Globus pallidus (tissue), 1 donor: ENCODE results near the gene BMP8A.
"Not testable (repeated sequence)": the region's sequence is repeated elsewhere in the genome, so short reads cannot be mapped to it uniquely, and the experiment has no call there.

Source experiments
- DNase-seq: peaks from one replicate; pipeline ENCODE4 v3.0.0-alpha.2; 2015; ENCODE audit warnings: low spot score

Gene BMP8A

DNA sequence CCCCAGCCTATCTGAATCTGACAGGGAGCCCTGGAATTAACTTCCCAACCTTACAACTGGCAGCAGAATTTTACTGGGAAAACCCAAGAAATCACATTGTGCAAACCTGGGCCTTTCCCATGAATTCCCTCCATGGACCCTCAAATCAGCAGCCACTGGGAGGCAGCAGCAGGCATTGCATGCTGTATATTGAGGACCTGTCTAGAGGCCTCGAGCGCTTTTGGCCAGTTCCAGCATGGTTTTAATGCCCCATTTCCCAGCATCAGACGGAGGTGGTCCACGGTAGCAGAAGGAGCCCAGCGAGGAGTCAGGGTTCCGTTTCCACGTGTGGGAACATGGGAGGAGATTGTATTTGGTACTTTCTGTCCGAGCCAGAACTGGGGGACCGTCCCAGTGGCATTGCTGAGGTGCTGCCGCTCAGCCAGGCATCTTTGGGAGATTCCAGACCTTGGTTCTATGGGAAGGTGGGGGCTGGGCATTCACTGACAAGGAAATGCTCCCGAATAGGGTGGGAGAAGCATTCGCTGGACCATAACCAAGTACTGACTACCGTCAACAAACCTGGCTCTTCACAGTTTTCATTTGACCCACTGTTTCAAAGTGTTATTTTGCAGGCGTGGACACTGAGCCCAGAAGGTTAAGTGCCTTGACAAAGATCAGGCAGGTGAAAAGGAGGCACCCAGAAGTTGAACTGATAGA lies 15.9 kb downstream of the BMP8A start:
- no peak for DNase-seq

- DNase-seq = no peak
These were observed 16.8 kb downstream of the BMP8A start for GRCh38 chr1:39508266-39508665.

DNA sequence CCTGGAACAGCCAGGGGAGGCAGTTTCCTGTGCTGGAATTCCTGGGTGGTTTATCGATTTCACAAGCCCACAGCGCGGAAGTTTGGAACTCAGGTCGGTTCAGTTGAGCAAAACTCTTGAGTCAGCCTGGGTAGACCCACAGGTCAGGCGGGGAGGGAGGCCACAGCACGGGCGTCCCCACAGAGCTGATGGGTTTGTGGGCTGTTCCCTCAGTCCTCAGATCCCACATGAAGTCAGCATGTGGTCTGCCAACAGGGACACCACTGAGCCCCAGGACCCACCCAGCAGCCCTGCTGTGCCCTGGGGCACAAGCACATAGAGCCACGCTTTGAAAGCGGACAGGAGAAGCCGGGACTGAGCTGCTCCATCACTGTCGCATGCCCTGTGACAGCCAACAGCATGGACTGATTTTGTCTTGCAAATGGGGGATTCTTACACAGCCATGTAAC lies 17.4 kb downstream of the BMP8A start:
- DNase-seq = no peak

GRCh38 chr1:39509360-39510009 lies 18.0 kb downstream of the BMP8A start:
- no peak for DNase-seq

- DNase-seq = not testable (repeated sequence)
These were observed 19.2 kb downstream of the BMP8A start for GRCh38 chr1:39510570-39511186.

DNA sequence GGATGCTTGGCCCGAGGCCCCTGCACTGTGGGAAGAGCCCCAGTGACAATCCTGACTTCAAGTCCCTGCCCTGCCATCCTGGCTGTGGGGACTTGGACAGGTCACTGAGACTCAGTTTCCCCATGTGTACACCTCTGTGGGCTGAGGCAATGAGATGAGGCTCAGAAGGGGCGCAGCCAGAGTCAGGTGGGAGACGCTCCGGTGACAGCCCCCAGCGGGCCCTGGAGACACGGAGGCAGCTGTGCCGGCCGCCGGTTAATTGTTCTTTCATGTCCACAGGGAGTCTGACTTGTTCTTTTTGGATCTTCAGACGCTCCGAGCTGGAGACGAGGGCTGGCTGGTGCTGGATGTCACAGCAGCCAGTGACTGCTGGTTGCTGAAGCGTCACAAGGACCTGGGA lies 20.0 kb downstream of the BMP8A start:
- DNase-seq = not testable (repeated sequence)

DNA sequence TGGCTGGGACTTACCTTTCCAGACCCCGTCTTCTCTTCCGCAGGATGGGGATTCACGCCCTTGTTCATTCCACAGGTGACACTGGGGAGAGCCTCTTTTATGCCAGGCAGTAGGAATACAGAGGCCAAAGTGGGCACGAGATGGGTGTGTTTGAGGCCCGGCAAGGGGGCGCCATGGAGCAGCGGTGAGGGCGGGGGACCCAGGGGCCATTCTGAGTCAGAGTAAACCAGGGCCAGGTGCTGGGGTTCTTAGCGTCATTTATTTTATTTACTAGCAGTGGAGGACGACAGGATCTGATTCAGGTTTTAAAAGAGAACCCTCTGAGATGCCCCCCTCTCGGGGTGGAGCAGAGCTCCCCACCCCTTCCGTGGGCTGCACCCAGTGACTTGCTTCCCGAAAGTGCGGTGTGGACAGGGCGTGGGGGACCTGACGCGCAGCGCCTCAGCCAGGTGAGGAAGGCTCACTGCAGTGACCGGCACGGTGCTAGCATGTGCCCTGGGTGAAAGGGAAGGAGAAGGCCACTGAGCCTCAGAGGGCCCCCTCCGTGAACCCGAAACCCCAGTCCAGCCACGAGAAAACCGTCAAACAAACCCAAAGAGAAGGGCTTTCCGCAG lies 20.9 kb downstream of the BMP8A start:
- not testable (repeated sequence) for DNase-seq

- DNase-seq = not testable (repeated sequence)
These were observed 23.3 kb downstream of the BMP8A start for GRCh38 chr1:39514710-39515124.

DNA sequence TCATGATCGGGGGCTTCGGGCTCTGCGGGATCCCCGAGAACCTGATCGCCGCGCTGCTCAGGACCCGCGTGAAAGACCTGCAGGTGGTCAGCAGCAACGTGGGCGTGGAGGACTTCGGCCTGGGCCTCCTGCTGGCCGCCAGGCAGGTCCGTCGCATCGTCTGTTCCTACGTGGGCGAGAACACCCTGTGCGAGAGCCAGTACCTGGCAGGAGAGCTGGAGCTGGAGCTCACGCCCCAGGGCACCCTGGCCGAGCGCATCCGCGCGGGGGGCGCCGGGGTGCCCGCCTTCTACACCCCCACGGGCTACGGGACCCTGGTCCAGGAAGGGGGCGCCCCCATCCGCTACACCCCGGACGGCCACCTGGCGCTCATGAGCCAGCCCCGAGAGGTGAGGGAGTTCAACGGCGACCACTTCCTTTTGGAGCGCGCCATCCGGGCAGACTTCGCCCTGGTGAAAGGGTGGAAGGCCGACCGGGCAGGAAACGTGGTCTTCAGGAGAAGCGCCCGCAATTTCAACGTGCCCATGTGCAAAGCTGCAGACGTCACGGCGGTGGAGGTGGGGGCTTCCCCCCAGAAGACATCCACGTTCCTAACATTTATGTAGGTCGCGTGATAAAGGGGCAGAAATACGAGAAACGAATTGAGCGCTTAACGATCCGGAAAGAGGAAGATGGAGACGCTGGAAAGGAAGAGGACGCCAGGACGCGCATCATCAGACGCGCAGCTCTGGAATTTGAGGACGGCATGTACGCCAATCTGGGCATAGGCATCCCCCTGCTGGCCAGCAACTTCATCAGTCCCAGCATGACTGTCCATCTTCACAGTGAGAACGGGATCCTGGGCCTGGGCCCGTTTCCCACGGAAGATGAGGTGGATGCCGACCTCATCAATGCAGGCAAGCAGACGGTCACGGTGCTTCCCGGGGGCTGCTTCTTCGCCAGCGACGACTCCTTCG lies 24.0 kb downstream of the BMP8A start:
- not testable (repeated sequence) for DNase-seq

GRCh38 chr1:39516841-39517240 lies 25.4 kb downstream of the BMP8A start:
- not testable (repeated sequence) for DNase-seq

GRCh38 chr1:39517936-39518335 lies 26.5 kb downstream of the BMP8A start:
- DNase-seq = not testable (repeated sequence)

- not testable (repeated sequence) for DNase-seq
These were observed 27.9 kb downstream of the BMP8A start for GRCh38 chr1:39519376-39519775.

GRCh38 chr1:39522221-39522620 lies 30.8 kb downstream of the BMP8A start:
- DNase-seq = not testable (repeated sequence)

GRCh38 chr1:39522661-39523567 lies 31.5 kb downstream of the BMP8A start:
- DNase-seq = no peak

DNA sequence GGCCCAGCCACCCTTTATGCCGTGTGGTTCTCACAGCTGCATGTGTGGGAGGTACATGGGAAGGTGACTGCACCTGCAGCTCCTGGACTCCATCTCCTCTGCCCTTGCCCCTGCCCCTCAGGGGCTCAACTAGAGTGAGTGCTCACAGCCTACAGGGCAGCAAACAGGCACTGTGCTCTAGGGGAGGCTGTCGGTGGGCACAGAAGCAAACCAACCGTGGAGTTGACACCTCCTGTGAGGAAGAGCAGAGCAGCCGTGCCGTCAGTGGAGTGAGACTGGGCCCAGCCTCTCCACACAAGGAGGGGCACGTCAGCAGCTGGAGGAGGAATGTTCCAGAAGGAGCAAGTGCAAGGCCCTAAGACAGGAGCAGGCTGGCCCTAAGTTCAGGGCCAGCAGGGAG lies 32.7 kb downstream of the BMP8A start:
- DNase-seq = no peak

- DNase-seq = no peak
These were observed 33.3 kb downstream of the BMP8A start for GRCh38 chr1:39524591-39525365.

DNA sequence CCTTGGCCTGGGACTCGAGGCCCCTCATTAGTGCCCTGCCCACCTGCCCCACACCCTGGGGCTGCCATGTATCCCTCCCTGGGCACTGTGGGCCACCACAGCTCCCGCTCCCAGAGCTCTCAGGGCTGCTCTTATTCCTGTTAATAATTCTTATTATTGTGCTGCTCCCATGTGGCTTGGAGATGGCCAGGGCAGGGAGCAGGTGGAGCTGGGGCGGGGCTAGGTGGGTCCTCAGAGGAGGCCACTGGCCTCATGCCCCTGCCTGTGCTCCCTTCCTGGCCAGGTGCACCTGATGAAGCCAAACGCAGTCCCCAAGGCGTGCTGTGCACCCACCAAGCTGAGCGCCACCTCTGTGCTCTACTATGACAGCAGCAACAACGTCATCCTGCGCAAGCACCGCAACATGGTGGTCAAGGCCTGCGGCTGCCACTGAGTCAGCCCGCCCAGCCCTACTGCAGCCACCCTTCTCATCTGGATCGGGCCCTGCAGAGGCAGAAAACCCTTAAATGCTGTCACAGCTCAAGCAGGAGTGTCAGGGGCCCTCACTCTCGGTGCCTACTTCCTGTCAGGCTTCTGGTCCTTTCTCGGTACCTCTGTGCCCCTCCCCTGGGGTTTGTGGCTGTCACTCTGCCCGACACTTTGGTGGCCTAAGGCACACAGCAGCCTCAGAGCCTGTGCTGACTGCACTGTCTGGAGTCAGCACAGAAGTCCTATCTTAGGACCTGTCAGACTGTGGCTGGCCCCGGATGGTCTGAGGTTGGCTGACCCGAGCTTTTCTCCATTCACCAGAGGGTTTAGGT lies 34.1 kb downstream of the BMP8A start:
- no peak for DNase-seq

DNA sequence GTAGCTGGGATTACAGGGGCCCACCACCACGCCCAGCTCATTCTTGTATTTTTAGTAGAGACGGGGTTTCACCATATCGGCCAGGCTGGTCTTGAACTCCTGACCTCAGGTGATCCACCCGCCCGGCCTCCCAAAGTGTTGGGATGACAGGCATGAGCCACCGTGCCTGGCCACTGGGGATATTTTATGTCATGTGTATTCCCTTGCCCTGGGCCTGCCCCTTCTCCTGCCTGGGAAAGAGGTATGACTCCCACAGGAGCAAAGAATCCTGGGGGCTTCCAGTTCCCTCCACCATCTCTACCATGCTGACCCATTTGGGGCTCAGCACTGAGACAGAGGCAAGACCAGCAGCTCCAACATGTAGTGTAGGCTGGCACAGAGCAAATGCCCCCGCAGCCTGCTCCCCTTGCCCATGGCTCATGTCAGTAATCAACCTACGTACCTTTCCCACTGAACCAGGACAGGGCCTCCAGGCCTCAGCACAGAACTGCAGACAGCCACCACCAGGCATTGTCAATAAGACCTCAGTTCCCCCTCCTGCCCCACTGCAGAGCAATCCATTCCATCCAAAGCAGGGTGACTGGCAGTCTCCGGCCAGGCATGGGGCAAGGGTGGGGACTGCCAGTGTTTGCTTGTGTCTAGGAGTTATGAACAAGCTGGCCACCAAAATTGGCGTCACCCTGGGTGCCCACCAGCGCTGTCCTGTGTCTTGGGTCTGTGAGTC lies 35.2 kb downstream of the BMP8A start:
- no peak for DNase-seq
